Stomach (tissue), 9 donors: ENCODE results near the gene PDLIM5. TPM values are rescaled to one million over a fixed set of nuclear protein-coding genes. Genes with fewer than 3 reads are reported as not detected.
"Not testable (repeated sequence)": the region's sequence is repeated elsewhere in the genome, so short reads cannot be mapped to it uniquely, and the experiment has no call there.

Experiments
- DNase-seq, 2 donors: peaks; one replicate each; pipeline versions ENCODE4 v3.0.0 to v3.0.0-alpha.2; 2013 to 2019
- H3K27ac ChIP-seq, 5 donors: fragments of 200-600 bp in 4 of 5; sonication (generic) in 4 of 5; one replicate each; pipeline ENCODE4 v1.5.1; 2013 to 2019; ENCODE audit warnings: mild to moderate bottlenecking in 1 of 5, moderate library complexity in 1 of 5
- H3K27me3 ChIP-seq, 3 donors: fragments of 200-600 bp; sonication (generic); one replicate each; pipeline ENCODE4 v1.5.1; 2017 to 2019; ENCODE audit warnings: mixed run types in 1 of 3
- H3K36me3 ChIP-seq, 4 donors: fragments of 200-600 bp; sonication (generic); 1 replicate in 3 of 4; 2 replicates in 1 of 4; pipeline ENCODE4 v1.5.1; 2016 to 2019
- H3K4me1 ChIP-seq, 4 donors: fragments of 200-600 bp; sonication (generic); one replicate each; pipeline ENCODE4 v1.5.1; 2016 to 2019
- H3K4me3 ChIP-seq, 4 donors: fragments of 200-600 bp; sonication (generic) in 3 of 4; one replicate each; pipeline ENCODE4 v1.5.1; 2016 to 2019; ENCODE audit warnings: mild to moderate bottlenecking in 1 of 4
- H3K9me3 ChIP-seq, 4 donors: fragments of 200-600 bp; sonication (generic); one replicate each; pipeline ENCODE4 v1.5.1; 2016 to 2019
- CTCF ChIP-seq, 7 experiments: fragments of 450-650 bp in 4 of 7; fragments of 200-600 bp in 3 of 7; sonication (generic) in 3 of 7; IDR thresholded peaks; one replicate each; pipeline ENCODE4 v1.5.1; 2016 to 2019; ENCODE audit warnings: antibody characterized with exemption in 7 of 7, control low read depth in 2 of 7, mild to moderate bottlenecking in 1 of 7
- EP300 ChIP-seq: sonication (generic); formaldehyde crosslinking; IDR thresholded peaks from one replicate; pipeline ENCODE4 v1.6.1; 2017; ENCODE audit warnings: antibody characterized with exemption
- POLR2A ChIP-seq, 4 donors: fragments of 450-650 bp; IDR thresholded peaks; one replicate each; pipeline ENCODE4 v1.6.1; 2016; ENCODE audit warnings: antibody characterized with exemption in 4 of 4, control low read depth in 2 of 4, mild to moderate bottlenecking in 1 of 4, moderate library complexity in 1 of 4
- POLR2AphosphoS5 ChIP-seq, 3 donors: sonication (generic); formaldehyde crosslinking; IDR thresholded peaks; one replicate each; pipeline ENCODE4 v1.6.1; 2016; ENCODE audit warnings: antibody characterized with exemption in 3 of 3
- WGBS, 5 donors: extraction: QIAGEN DNeasy Blood & Tissue Kit in 3 of 5; methylation state at CpG; one replicate each; pipeline versions ENCODE4 v1.1.5 to v1.1.7; 2013 to 2018; 5-methylcytosine and 5-hydroxymethylcytosine counted together
- intact Hi-C: fragments of 100-400 bp; cut with DNase I; formaldehyde crosslinking; loops from one replicate; pipeline ENCODE4 v1.15.1; 2023; ENCODE audit warnings: low total_unique reads
- polyA plus RNA-seq, 3 donors: library from polyadenylated mRNA; stranded (reverse); fragments of 200-250 nt; gene quantifications; one replicate each; pipeline ENCODE4 v1.2.3, GENCODE V29; 2013
- total RNA-seq, 5 donors: library from RNA; depleted of rRNA; stranded (reverse); fragments of >200 nt; gene quantifications; one replicate each; pipeline versions ENCODE4 v1.1.0 to v1.2.3, GENCODE V29; 2014 to 2016
- donor health status: healthy with polysubstance abuse.
- donor health status: Bipolar disorder and iron deficiency.
- donor health status: healthy.

The PDLIM5 gene
- total and polyA plus RNA-seq, 8 donors: 23.7 to 311 (median 40.3) TPM

- intact Hi-C loops: loop anchor here (10.0 kb wide), 1 partner anchor 498 kb away; no protein-coding TSS in a partner anchor
- no peak overlapping the region for H3K27ac ChIP-seq
- 87 to 96% (median 93%) methylated on average over 3 of the region's 3 CpGs for WGBS, 5 donors
- no peak overlapping the region for H3K4me3 ChIP-seq
- peaks cover 0 to 49% (median 13%) of the 10 kb centered on the region in 4 donors for H3K36me3 ChIP-seq
- TF ChIP-seq EP300: no peak
- no peak for TF ChIP-seq POLR2AphosphoS5 (IDR thresholded peaks at IDR 0.05)
- no peak for TF ChIP-seq POLR2A (IDR thresholded peaks at IDR 0.05)
- TF ChIP-seq CTCF (IDR thresholded peaks at IDR 0.05): no peak
- H3K4me1 ChIP-seq: peaks cover 0 to 6% (median 0%) of the 10 kb centered on the region in 4 donors
- H3K27me3 ChIP-seq: no peaks in the 10 kb centered on the region
- no peaks in the 10 kb centered on the region for H3K9me3 ChIP-seq
- DNase-seq: no peak
Measured at GRCh38 chr4:94626942-94627341, 175.2 kb downstream of the PDLIM5 start.

- 95 to 99% (median 99%) methylated on average over 8 of the region's 8 CpGs for WGBS, 5 donors
- DNase-seq, H3K27me3 ChIP-seq, H3K4me3 ChIP-seq, H3K27ac ChIP-seq, H3K9me3 ChIP-seq, H3K4me1 ChIP-seq: not testable (repeated sequence)
- peaks cover 0 to 32% (median 5%) of the 10 kb centered on the region in 4 donors for H3K36me3 ChIP-seq
- intact Hi-C loops: loop anchor here (10.0 kb wide), 1 partner anchor 496 kb away; no protein-coding TSS in a partner anchor
Measured at GRCh38 chr4:94629058-94629457, 177.3 kb downstream of the PDLIM5 start.

- intact Hi-C loops: loop anchor here (10.0 kb wide), 1 partner anchor 495 kb away; no protein-coding TSS in a partner anchor
- Histone ChIP-seq H3K27me3 (no peaks in the 10 kb centered on the region), H3K9me3 (no peaks in the 10 kb centered on the region), H3K4me1 (peaks cover 0 to 8% (median 0%) of the 10 kb centered on the region in 4 donors), H3K27ac (no peak overlapping the region), H3K4me3 (no peak overlapping the region), H3K36me3 (peaks cover 0 to 26% (median 3%) of the 10 kb centered on the region in 4 donors)
- TF ChIP-seq POLR2A (IDR thresholded peaks at IDR 0.05) (no peak), EP300 (no peak), CTCF (IDR thresholded peaks at IDR 0.05) (no peak), POLR2AphosphoS5 (IDR thresholded peaks at IDR 0.05) (no peak)
- WGBS, 5 donors: 70 to 87% (median 78%) methylated on average over 2 of the region's 2 CpGs
- DNase-seq: no peak
Measured at GRCh38 chr4:94629837-94630236, 178.1 kb downstream of the PDLIM5 start.

GRCh38 chr4:94634271-94634670 is 182.5 kb downstream of the PDLIM5 start:
- no peaks in the 10 kb centered on the region for H3K9me3 ChIP-seq
- 80 to 91% (median 84%) methylated on average over 2 of the region's 2 CpGs for WGBS, 5 donors
- peaks cover 0 to 29% (median 12%) of the 10 kb centered on the region in 4 donors for H3K36me3 ChIP-seq
- no peaks in the 10 kb centered on the region for H3K27me3 ChIP-seq
- TF ChIP-seq CTCF (IDR thresholded peaks at IDR 0.05) (no peak), POLR2AphosphoS5 (IDR thresholded peaks at IDR 0.05) (no peak), POLR2A (IDR thresholded peaks at IDR 0.05) (no peak), EP300 (no peak)
- intact Hi-C loops: no loop called here
- H3K4me3 ChIP-seq: no peak overlapping the region
- peaks cover 0 to 8% (median 0%) of the 10 kb centered on the region in 4 donors for H3K4me1 ChIP-seq
- H3K27ac ChIP-seq: no peak overlapping the region
- no peak for DNase-seq

- 78 to 96% (median 90%) methylated on average over 2 of the region's 2 CpGs for WGBS, 5 donors
- H3K27ac ChIP-seq: no peak overlapping the region
- H3K4me3 ChIP-seq: no peak overlapping the region
- no peak for DNase-seq
- intact Hi-C loops: no loop called here
- TF ChIP-seq EP300 (no peak), POLR2AphosphoS5 (IDR thresholded peaks at IDR 0.05) (no peak), CTCF (IDR thresholded peaks at IDR 0.05) (no peak), POLR2A (IDR thresholded peaks at IDR 0.05) (no peak)
- no peaks in the 10 kb centered on the region for H3K9me3 ChIP-seq
- no peaks in the 10 kb centered on the region for H3K27me3 ChIP-seq
- H3K4me1 ChIP-seq: peaks cover 0 to 8% (median 0%) of the 10 kb centered on the region in 4 donors
- H3K36me3 ChIP-seq: peaks cover 0 to 28% (median 20%) of the 10 kb centered on the region in 4 donors
Measured at GRCh38 chr4:94635177-94635576, 183.4 kb downstream of the PDLIM5 start.
